Right hindlimb (tissue), 1 donor: ENCODE measurements around the gene MAGI3.

Source experiments
- DNase-seq: peaks from one replicate; pipeline ENCODE4 v3.0.0-alpha.2; 2018

The MAGI3 gene

GRCh38 chr1:113663165-113663951, 273.0 kb downstream of the MAGI3 start:
- no peak for DNase-seq

GRCh38 chr1:113665071-113665470, 274.8 kb downstream of the MAGI3 start:
- no peak for DNase-seq

GRCh38 chr1:113666126-113666525, 275.8 kb downstream of the MAGI3 start:
- no peak for DNase-seq

- DNase-seq = no peak
Observed at GRCh38 chr1:113669988-113670387, 279.7 kb downstream of the MAGI3 start.

DNA sequence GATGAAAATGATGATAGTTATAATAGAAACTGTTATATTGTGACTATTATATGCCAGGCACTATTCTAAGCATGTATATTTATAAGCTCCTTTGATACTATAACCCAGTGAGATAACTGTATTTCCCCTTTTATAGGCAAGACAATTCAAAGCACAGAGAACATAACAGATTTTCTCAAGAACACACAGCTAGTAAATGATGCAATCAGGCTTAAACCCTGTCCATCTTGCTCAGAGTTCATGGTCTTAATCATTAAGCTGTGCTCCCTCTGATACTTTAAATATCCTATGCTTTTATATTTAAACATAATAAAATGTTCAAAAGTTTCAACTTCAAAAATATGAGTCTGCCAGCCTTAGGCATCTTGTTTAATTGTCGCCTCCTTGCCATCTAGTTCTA, 280.3 kb downstream of the MAGI3 start:
- no peak for DNase-seq

DNA sequence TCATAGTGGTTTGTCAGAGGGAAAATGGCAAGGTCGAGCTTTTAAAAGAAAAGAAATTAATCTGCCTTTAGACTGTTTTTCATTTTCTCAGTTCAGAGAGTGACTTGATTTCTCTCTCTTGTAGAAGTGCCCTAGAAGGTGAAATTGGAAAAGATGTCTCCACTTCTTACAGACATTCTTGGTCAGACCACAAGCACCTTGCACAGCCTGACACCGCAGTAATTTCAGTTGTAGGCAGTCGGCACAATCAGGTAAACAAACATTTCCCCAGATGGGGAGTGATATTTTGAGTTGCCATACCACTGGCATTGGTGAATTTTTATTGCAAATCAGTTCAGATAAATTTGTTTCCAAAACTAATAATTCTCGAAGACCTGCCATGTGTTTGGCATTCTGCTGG, 282.2 kb downstream of the MAGI3 start:
- no peak for DNase-seq

DNA sequence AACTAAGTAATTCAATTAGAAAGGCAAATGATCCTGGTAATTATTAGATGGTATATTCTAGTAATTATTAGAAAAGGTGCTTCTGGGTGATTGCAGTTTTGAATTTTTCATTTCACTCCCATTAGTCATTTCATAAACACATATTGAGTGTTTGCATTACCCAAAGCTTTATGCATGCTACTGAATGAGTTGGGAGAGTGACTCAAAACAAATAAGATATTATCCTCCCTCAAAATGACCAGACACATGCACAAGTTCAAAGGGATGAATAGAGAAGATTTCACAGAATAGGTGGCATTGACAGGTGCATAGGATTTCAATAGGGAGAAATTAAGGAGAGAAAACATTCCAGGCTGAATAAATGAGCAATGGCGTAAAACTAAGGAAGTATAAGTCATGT, 284.3 kb downstream of the MAGI3 start:
- DNase-seq = no peak

DNA sequence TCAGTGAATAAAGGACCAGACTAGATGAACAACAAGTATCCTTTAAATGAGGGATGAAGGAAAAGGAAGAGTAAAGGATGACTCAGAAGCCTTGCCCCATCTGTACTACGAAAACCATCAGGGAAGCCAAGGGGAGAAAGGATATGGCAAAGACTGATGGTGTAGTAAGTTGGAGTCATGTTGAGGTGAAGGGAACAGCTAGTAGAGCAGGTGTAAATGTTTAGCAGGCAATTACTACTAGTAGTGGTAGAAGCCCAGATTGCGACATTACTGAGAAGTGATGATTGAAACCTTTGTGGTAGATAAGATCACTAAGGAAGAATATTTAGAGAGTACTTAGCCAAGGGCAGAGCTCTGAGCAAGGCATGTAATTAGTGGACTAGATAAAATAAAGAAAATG, 285.0 kb downstream of the MAGI3 start:
- DNase-seq = no peak

DNA sequence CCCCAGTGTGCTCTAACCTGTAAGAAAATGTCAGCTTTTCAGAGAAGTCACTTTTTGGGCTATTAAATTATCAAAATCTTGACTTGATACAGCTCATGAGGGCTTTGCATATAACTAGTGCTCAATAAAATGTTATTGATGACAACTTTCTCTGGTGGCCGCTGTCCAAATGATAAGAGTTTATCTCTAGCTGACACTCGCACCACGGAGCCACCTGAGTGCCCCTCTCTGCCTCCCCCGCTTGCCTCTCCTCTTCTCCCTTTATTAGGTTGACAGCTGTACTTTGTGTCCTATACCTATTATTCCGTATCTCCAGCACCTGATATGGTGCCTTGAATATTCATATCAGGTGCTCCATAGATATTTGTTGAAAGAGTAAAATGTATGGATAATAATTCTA, 286.2 kb downstream of the MAGI3 start:
- no peak for DNase-seq

- DNase-seq = peak; percentile 22
Observed at GRCh38 chr1:113677250-113678158, 287.2 kb downstream of the MAGI3 start.

- no peak for DNase-seq
Observed at GRCh38 chr1:113678159-113678469, 287.8 kb downstream of the MAGI3 start.

DNA sequence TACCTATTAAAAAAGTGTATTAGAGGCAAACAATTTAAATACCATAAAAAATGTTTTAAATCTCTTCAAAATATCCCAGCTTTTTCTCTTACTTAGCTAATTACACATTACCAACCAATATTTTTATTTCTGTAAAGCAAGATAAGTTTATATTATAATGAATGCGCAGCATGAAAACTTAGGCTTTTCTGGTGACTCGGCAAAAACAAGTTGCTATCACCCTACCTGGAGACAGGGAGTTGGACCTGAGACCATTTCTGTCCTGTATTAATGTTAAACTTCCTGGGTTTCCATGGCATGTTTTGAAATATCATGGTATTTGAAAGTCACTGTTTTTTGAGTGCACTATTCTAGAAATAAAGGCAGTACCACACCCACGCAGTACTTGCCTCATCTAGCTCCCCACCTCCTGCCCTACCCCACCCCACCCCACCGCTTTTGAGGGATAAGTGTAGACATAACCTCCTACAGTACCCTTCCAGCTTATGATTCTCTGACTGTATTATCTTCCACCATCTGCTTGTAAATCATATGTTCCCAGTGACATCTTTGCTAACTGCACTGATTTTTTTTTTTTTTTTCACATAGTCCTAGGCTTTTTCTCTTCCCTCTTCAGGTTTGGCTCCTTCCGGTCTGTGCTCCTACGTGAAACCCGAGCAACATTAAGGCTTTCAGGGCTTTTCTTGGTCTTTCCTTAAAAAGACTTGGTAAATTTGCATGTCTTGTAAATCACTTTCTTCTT, 291.5 kb downstream of the MAGI3 start:
- no peak for DNase-seq

DNA sequence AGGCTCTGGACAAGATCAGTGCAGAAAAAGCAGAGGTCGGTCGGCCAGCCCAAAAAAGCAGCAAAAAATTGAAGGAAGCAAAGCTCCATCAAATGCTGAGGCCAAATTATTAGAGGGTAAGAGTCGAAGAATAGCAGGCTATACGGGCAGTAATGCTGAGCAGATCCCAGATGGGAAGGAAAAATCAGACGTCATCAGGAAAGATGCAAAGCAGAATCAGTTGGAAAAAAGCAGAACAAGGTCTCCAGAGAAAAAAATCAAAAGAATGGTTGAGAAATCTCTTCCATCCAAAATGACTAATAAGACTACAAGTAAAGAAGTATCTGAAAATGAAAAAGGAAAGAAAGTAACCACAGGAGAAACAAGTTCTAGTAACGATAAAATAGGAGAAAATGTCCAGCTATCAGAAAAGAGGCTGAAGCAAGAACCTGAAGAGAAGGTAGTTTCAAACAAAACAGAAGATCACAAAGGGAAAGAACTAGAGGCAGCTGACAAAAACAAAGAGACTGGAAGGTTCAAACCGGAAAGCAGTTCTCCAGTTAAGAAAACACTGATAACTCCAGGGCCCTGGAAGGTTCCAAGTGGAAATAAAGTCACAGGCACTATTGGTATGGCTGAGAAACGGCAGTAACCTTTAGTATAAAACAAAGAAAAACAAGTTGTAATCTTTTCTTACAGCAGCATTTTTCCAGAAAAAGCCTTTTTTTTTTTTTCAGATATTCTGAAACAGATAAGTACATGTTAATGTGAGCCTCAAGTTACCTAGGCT, 293.3 kb downstream of the MAGI3 start:
- DNase-seq = no peak

DNA sequence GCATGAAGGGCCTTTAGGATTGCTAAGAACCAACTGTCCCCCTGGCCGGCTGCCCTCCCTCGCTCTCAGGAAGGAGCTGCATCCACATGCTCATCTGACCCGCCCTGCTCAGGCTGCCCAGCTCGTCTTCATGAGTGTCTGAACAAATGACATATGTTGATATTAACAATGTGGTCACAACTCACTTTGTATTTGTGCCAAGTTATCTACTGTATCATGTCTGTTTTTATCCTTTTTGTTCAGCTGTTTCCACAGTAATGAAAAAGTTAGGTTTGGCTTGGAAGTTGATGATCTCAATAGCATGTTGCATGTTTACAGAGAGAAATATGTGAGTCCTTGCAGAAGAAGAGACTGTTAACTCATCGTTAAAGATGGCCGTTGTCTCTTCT, 293.8 kb downstream of the MAGI3 start:
- DNase-seq = peak; percentile 34

DNA sequence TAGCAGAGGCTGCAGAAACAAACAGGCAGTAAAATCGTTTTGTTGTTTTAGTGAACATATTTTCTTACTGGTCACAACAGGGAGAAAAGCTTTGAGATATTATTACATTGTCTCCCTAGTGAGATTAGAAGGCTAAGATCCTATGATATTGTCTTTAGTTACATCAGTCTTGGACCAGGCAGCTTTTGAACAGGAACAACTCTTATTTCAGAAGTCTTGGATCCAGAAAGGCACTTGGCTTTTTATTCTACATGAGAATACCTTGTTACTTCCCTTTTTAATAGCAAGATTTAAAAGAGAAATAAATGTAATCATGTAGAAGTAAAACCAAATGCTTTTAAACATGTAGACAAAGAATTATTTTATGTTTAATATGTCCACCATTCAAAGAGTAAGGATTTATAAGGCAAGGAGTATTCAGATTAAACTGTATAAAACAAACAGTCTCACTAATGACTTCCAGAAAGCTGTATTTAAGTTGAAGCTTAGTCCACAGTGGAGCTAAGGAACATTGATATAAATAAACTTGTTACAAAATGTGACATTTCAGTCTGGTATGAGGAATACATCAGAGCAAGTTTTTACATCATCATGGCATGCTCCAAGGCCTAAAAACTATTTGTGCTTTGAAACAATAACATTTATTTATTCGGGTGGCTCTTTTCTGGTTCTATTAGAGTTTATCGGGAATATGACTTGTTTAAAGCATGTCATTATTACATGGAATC, 296.7 kb downstream of the MAGI3 start:
- no peak for DNase-seq

GRCh38 chr1:113691184-113691583, 300.9 kb downstream of the MAGI3 start:
- no peak for DNase-seq

GRCh38 chr1:113692342-113692741, 302.0 kb downstream of the MAGI3 start:
- no peak for DNase-seq

GRCh38 chr1:113692824-113693431, 302.6 kb downstream of the MAGI3 start:
- DNase-seq = no peak

DNA sequence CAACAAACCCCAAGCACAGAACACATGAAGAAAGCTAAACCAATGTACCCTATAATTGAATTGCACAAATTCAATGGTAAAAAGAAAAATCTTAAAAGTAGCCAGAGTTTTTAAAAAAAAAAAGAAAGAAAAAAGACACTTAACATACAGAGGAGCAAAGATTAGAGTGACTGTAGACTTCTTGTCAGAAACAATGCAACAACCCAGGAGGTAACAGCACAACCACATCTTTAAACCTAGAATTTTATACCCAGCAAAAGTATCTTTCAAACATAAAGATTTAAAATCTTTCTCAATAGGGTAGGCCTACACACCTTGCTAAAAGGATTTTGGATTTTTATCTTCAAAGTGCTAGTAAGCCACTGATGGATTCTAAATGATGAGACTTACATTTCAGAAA, 304.6 kb downstream of the MAGI3 start:
- DNase-seq = no peak

DNA sequence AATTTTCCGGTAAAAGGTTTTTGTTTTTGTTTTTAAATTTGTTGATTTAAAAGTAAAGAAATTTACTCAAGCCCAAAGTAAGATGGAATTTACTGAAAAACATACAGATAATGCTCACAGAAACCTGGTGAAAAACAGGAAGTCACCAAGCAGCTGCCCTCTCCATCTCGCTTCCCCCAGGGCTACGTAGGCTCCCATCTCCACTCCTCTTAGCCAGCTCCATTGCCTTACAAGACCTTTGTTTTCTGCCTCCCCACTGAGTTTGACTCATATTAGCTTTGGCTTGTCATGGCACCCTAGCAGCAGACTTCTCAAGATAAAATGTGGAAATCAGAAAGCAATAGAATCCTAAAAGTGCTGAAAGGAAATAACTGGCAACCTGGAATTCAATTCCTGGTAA, 311.1 kb downstream of the MAGI3 start:
- DNase-seq = no peak

DNA sequence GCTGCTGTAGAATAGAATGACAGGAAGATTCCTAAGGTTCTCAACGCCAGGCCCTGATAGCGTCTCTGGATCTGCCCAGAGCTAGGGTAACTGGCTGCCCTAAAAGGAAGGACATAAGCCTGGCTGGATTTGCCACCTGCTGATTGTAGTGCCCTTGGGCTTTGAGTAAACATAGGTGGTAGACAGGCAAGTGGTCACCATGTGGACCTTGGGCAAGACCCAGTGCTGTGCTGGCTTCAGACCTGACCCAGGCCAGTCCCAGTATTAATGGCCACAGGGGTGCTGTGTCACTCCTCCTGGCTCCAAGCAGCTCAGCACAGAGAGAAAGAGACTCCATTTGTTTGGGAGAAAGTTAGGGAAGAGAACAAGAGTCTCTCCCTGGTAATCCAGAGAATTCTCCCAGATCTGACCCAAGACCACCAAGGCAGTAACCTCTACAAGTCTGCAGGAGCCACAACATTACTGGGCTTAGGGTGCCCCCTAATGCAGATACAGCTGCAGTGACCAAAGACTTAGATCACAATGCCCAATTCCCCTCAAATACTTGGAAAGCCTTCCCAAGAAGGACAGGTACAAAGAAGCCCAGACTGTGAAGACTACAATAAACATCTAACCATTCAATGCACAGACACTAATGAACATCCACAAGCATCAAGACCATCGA, 324.4 kb downstream of the MAGI3 start:
- no peak for DNase-seq
